Dermis microvascular lymphatic vessel endothelial cell (primary cell): Measurements from ENCODE around the gene TFAP2E. TPM values are rescaled to one million over a fixed set of nuclear protein-coding genes. Genes with fewer than 3 reads are reported as not detected.

ENCODE experiments used
- DNase-seq, 2 donors: peaks; one replicate each; pipeline versions ENCODE4 v3.0.0 to v3.0.0-alpha.2; 2010; ENCODE audit warnings: low read depth in 2 of 2
- total RNA-seq: library from RNA; depleted of rRNA; stranded (reverse); fragments of >200 nt; gene quantifications from 2 replicates; pipeline ENCODE4 v1.2.1, GENCODE V29; 2014

TFAP2E gene
- total RNA-seq, 1 donor from 2014 or later = 0.13 TPM

- peak; percentile 91 to 97 for DNase-seq
Observed at GRCh38 chr1:35641233-35641866, 68.2 kb downstream of the TFAP2E start, which contains the start of gene PSMB2. Gene PSMB2, minus strand, starts transcription at chr1:35641526. Its CDS starts 94 bp downstream, at chr1:35641432.

- no peak for DNase-seq
Observed at GRCh38 chr1:35642471-35642955, 69.4 kb downstream of the TFAP2E start.

- no peak for DNase-seq
Observed at GRCh38 chr1:35644204-35644603, 71.1 kb downstream of the TFAP2E start.

Other genes with a start within 250 kb of the TFAP2E start
- 24.1 and 42.5 TPM in 2 replicates for gene KIAA0319L, start 15.9 kb upstream of the TFAP2E start, total RNA-seq
- gene NCDN, start 15.5 kb upstream of the TFAP2E start, total RNA-seq = 7.7 and 13.0 TPM in 2 replicates
- gene PSMB2, start 68.2 kb downstream of the TFAP2E start, total RNA-seq = 18.2 and 21.4 TPM in 2 replicates
- gene C1orf216, start 145.6 kb downstream of the TFAP2E start, total RNA-seq = 12.6 and 22.0 TPM in 2 replicates
- gene CLSPN, start 196.7 kb downstream of the TFAP2E start, total RNA-seq = 7.1 and 16.3 TPM in 2 replicates
- 28.0 and 42.9 TPM in 2 replicates for gene AGO4, start 234.7 kb downstream of the TFAP2E start, total RNA-seq